Activated CD4-positive, alpha-beta T cell treated with anti-CD3 and anti-CD28 coated beads, Interleukin-2, amount 50 U/mL, for 16 hours (primary cell): ENCODE measurements around the gene SLC35F4.

Experiments used
- DNase-seq: peaks from one replicate; pipeline ENCODE4 v3.0.0-alpha.2; 2020

SLC35F4 gene

DNA sequence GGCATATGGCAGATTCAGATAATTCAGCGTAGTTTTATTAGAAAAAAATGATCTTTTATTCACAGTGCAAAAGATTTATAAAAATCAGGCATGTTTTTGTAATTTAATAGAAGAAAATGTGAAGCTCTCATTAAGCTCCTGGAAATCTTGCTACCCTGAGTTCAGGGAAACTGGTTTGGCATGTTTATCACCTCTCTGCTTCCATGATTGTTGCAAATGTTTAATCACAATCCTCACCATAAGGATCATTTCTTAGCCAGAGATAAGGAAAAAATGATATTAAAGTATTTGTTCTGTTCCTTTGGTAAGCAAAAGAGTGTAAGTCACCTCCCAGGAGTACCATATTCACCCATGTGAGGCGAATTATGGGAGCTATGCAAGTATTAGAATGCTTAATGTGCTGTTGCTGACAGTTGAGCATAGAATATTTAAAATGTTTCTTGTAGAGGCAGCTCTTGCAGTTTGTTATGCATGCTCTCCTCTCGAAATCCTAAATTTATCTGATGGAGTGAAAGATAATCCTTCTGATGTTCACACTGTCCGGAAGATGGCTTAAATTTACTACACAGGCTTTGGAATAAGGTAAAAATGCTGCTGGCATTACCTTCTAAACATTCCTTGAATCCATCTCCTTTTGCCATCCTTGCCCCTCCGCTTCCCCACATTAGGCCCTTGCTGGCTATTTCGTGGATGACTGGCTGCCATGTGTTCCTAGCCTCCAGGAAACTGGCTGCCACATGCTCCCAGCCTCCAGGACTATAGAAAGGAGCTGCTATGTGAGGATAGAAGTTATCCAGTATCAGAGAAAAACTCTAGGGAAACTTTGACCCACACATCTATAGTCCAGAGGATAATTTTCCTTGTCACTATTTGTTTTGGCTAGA lies 256.5 kb downstream of the SLC35F4 start:
- DNase-seq = no peak

DNA sequence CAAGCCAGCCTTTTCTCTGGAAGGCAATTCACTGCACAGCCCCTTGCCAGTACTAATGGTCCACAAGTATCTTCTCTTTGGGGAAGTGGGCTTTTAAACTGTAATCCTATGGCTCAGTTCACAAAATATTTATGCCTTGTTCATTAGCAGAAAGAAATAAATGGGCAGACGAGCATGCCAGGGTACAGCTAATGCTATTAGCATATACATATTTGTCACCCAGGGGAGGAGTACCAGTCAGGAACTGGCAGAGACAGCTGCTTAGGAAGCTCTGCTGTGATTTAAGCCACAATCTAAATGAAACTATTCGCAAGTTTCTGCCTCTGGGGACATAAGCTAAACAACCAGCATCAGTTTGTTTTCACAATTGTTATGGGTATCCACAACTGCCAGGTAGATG lies 258.8 kb downstream of the SLC35F4 start:
- DNase-seq = no peak

DNA sequence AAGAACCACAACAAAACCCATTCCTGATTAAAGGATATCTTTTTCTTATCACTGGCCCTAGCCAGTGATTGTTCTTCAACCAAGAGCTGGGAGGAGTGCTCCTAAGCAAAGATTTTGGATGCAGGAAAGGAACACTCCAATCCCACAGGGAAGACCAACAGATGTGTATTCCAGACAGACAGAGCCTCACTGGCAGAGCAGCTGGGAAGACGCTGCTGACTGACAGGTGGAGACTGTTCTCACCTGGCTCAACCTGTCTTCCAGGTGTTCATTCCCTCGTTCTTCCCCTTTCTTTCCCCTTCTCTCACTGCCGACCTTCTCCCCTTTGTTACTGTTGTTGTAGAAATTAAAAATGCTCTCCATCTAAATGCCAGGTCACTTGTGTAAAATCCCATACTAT lies 282.5 kb downstream of the SLC35F4 start:
- no peak for DNase-seq

DNA sequence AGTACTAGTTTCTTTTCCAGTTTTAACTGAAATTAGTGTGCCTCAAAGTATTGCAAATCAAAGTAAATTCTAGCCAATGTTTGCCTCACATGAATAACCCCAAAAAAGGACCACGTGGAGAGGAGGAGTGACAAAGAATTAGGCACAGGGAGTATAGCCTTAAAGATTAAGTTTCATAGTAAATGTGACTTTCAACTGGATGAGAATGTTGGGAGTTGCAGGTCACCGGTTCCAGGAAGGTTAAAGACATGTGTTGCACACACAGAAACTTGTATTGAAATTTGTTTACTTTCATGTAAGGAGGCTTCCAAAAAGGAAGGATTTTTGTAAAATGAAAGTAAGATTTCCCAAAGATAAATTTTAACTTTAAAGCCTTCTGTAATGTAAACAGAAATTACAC lies 283.1 kb downstream of the SLC35F4 start:
- no peak for DNase-seq

DNA sequence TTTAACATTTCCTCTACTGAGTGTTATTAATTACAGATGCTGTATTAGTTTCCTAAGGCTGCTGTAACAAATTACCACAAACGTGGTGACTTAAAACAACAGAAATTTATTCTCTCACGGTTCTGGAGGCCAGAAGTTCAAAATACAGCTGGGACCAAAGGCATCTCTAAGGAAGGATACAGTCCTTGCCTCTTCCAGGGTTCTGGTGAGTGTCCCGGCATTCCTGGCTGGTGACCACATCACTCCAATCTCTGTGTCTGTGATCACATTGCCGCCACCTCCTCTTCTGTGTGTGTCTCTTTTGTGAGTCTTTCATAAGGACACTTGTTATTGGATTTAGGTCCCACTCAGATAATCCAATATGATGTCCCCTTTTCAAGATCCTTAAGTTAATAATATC lies 287.1 kb downstream of the SLC35F4 start:
- DNase-seq = no peak

DNA sequence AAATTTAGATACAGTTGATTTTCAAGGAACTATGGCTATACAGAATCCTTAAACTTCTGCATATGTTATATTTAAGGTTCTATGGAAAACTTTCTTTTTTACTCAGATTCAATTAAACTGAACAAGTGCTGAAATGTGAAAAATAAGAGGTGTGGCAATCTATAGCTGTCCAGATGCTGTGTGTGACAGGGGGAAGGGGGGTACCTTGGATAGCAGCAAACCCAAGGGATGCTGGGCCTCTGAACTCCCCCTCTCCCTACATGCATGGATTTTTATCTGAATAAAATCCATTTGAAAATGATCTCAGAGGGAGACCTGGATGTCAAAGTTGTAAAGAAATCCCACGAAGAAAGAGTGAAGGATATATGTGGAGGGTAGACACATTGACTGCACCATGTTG lies 289.4 kb downstream of the SLC35F4 start:
- DNase-seq = no peak

DNA sequence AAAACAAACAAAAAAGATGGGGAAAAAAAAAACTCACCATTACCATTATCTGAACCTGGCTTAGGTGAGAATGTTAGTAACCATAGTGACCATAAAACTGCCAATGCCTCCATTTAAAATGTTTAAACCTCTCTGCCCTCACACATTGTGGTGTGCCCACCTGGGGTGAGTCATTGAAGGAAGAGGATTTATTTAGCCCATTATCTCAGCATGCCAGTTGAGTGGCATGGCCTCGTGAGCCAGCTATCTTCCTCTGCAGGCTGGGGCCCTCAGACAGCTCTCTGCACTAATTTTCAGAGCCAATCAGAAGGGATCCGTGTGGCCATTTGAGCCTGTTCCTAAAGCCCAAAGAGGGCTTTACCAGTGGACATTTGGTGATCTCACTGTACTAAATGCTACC lies 290.4 kb downstream of the SLC35F4 start:
- no peak for DNase-seq

DNA sequence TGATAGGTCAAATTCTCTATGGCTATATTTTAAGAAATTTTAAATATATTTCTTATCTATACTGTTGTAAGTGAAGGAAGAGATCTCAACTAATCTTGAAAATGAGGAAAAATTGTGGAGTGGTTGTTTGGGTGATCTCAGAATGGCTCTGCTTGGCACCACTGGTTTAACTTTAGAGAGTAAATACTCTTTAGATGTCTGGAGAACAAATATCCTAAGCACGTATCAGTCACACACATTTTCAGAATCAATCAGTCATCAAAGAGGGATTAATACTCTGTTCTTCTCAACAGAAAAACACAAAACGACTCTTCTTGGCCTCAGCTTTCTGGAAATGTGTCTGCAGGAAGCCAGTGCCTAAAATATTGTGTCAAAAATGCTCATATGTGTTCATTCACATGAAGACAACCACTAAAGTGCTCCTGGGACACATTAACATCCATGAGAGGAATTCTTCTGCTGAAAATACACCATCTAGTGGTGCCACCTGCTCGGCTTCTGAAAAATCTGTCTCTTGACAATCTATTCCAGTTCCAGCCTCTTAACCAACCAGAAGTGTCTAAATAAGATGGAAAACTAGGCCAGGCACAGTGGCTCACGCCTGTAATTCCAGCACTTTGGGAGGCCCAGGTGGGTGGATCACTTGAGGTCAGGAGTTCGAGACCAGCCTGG lies 291.1 kb downstream of the SLC35F4 start:
- DNase-seq = no peak

DNA sequence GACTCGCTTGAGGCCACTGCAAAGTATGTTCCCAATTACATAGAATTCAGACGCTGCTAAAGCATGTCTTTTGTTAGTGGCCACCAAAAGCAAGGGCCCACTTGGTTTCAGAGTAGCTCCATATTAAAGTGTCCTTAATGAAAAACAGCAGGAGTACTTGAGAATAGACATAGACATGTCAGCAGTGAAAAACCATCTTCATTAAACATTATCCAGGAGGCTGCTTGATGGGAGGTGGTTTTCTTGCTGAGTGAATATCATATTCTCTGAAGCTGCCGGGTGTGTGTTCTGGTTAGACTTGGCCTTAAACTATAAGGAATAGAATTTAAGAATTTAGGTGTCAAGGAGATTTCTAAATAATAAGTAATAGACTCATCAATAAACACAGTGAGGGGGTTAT lies 292.7 kb downstream of the SLC35F4 start:
- DNase-seq = no peak

DNA sequence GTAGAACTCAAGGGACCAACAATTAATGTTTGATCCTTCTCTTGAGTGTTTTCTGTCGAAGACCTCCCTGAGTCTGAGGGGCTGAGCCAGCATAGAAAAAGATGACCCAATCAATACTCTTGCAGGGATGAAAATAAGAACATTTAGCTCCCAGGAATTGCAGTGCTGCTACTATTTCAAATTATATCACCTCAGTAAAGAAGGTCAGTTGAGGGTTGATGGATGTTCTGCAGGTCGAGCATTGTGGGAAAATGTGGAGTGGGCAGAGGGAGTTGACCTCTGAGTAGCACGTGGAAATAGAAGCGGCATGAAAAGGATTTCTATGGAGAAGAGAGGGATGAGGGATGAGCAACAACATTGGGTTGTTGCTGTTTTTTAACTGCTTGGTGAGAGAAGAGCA lies 297.3 kb downstream of the SLC35F4 start:
- DNase-seq = no peak

DNA sequence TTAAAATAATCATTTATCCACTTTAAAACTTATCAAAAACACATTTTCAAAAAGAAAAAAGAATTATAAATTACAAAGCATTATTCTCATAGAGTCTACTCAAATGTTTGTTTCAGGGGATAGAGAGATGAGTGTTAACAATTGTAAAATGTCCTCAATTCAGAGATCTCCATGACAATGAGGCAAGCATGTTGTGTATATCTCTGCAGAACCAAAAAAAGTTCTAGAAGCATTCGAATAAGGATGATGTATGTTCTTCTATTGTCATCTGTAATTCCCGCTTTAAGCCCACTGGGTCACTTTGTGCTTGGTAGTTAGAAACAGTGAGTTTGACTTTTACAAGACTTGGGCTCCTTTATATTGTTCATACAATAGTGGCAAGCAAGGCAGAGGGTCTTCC lies 298.7 kb downstream of the SLC35F4 start:
- DNase-seq = no peak

DNA sequence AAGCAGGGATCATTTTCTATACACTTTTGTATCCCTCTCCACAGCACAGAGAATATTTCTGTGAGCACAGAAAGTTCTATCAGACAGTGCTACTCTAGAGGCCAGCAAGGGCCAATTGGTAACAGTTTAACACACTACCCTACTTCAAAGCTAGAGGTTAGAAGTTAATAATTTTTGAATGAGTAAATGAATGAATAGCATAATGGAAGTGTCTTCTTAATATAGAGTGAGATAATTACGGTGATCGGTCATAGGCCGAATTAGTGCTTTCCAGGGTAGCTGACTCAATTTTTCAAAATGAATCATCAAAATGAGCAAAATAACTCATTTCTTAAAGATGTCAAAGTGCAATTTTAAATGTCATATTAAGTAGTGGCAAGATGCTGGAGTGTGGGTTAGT lies 305.2 kb downstream of the SLC35F4 start:
- peak; percentile 1 for DNase-seq

DNA sequence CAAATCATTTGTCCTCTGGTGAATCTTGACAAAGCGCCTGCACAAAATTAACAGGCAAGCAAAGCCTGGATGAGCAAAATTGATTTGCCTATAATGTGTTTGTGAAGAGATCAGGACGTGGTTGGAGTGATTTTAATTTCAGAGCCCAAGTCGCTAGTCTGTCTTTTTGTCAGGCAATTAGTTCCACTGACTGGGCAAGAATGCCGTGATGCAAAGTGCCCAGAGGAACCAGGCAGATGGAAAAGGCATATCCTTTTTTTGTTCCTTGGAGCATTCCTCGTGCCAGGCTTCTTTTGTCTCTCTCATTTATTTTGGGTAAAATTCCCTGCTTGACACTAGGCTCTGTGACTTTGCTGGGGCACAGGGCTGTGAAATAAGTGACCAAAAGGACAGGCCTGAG lies 306.3 kb downstream of the SLC35F4 start:
- no peak for DNase-seq

DNA sequence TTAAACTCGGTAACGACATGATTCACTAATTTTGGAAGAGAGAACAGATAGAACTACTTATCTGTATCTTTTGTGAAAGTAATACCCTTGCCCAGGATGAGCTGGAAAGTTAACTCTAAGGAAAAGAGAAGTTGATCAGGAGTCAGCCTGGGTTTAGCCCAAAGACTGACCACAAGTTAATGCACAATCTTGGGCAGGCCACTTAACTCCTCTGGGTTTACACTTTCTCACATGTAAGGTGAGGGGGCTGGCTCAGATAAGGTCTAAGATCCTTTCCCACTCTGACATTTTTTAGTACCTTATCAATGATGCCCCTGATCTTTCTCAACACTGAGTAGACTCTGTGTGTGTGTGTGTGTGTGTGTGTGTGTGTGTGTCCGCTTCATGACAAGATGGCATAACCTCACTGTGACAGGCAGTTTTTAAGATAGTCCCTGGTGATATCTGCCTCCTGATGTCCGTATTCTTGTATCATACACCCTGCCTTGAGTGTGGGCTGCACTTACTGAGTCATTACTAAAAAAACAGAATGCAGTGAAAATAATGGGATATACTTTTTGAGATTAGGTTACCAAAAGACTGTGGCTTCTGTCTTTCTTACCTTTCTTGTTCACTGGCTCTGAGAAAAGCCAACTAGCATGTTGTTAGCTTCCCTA lies 316.0 kb downstream of the SLC35F4 start:
- DNase-seq = no peak

DNA sequence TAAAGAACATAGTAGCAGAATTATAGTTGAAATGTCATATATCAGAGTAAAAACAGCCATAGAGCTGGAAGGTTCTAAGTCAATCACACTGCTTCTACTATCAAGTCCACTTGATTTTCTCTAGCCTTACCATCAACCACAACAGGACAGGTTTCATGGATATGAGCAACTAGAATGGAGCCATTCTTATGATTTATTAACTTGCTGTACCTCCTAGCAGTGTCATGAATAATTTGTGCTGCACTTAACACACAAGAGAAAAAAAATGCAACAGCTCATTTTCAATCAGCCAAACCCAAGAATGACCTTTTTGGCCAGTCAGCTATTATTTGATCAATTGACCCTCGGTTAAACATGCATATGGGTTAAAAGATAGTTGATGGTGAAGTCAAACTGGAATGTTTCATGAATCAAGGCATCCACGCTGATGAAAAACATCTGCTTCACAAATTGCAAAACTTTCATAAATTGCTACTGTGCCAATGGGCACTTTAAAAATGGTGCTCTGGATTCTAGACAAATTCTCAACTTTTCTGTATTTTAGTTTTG lies 316.8 kb downstream of the SLC35F4 start:
- DNase-seq = no peak

DNA sequence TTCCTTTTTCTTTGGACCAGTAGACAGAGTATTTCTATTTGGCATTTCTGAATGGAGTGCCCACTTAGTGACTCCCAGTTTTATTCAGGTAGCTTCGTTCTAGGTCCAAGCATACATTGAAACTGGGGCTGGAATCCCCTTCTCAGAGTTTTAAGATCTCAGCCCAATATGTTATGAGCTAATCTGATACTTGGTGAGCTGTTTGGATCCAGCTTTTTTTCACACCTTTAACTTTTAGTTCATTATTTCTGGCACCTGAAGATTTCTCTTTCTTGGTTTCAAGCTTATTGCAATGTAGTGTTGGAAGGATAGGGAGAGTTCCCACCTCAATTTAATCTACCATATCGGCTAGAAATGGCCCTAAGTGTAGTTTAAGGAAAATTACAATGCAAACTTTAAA lies 318.8 kb downstream of the SLC35F4 start:
- no peak for DNase-seq

DNA sequence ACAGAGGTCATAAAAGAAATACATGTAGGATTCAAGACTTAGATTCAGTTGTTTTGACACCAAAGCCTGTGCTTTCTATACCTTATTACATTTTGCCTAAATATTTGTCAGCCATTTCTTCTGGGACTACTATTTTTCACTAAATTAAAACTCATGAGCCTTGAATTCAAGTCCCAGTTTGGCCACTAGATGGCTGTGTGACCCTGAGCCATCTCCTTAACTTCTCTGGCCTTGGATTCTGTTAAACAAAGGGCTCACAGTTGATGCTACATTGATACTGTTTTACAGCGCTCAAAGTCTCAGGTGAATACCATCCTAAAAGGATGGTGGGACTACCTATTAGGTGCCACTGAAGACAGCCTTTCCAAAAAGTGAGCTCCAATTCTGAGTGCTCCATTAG lies 332.7 kb downstream of the SLC35F4 start:
- peak; percentile 27 for DNase-seq

DNA sequence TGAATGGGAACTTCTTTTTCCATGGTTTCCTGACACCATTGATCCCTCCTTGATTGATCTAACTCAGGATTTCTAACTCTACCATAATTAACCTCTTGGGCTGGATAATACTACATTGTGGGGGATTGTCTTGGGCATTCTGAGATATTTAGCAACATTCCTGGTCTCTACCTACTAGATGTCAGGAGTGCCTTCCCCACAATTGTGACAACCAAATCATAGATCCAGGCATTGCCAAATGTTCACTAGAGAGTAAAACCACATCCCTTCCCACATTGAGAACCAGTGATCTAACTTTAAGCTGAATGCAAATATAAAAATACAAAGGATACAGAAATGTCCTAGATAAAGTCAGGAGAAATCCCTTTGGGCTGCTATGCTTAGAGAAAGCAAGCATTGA lies 335.3 kb downstream of the SLC35F4 start:
- DNase-seq = no peak

DNA sequence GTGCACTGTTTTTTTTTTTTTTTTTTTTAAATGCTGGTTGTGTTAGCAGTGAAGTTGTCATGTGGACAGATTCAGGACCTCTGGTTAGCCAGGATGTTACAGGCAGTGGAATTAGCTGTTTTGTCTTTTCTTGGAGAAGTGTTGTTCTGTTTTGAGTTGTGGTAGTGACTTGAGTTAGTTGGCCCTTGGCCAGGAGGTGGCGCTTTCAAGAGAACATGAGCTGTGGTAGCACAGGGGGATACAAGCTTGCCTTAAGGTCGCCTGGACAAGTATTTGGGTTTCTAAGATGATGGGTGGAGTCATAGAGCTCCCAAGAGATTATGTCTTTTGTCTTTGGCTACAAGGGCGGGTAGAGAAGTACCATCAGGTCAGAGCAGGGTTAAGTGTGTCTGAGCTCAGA lies 338.9 kb downstream of the SLC35F4 start:
- peak; percentile 1 for DNase-seq

DNA sequence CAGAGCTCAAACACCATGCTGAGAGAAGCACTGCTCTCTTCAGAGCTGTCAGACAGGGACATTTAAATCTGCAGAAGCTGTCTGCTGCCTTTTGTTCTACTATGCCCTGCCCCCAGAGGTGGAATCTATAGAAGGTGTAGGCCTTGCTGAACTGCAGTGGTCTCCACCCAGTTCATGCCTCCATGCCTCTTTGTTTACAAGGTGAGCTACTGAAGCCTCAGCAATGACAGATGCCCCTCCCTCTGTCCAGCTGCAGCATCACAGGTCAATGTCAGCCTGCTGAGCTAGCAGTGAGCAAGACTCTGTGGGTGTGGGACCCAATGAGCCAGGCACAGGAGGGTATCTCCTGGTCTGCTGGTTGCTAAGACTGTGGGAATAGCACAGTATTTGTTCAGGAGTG lies 346.8 kb downstream of the SLC35F4 start:
- DNase-seq = no peak
